ENCODE results near the gene PTTG1. TPM values are rescaled to one million over a fixed set of nuclear protein-coding genes. Genes with fewer than 3 reads are reported as not detected.

The PTTG1 gene
- total RNA-seq, 1 experiment from 2014 or later, result 239 TPM

DNA sequence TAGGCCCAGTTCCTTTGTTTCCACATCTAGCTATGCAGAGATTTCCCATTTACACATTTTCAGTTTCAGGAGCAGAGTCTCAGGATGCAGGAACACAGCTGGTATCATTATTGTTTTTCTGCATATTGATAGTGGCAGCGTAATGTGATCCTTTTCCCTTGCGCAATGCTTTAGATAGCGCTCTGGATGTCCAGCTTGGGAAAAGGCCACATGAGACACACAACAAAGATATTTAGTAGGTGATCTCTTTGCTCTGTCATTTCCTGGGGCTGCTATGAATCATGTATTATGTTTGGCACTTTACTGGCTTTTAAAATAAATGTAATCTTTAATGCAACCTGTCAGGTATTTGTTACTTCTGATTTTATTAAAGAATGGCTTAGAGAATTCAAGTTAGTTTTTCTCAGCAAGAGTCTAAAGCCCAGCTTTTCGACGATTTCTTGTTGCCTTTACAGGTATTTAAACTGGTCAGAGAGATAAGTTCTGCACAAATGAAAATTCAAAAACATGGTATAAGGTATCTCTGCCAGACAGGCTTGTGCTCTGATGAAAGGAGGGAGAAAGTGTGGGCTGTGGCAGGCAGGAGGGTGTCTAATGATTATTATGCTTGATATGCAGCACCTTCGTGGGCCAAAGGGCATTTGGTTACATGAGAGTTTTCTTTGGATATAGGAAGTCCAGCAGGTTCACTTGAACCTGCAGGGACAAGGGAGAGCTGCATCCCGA lies 42.2 kb downstream of the PTTG1 start:
- peaks cover 27% of the 10 kb centered on the region for H3K4me1 Mint-ChIP-seq
- H3K27ac Mint-ChIP-seq, result no peak overlapping the region; the same call in 1 of the 2 replicates

DNA sequence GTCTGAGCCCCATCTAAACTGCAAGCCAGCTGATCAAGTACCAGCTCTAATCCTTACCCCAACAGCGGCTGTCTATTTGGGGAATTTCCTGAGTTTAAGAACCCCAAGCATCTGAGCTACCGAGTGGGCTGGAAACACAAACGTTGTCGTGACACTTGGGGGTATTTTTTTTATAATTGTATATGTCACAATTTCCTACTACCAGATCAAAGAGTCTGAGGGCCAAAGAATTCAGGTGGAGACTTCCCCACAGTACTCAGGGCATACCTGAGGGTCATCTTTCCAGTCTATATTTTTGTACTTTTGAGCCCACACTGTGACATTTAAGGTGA lies 42.8 kb downstream of the PTTG1 start:
- DNase-seq (ENCODE audit: low spot score) (no peak), ATAC-seq (no peak)
- Mint-ChIP-seq H3K9me3 (peaks cover 15% of the 10 kb centered on the region), H3K36me3 (peaks cover 4% of the 10 kb centered on the region; the same call in 1 of the 2 replicates), H3K27me3 (ENCODE audit: low read depth) (no peaks in the 10 kb centered on the region; the same call in 1 of the 2 replicates), H3K27ac (no peak overlapping the region), H3K4me3 (no peak overlapping the region), H3K4me1 (peaks cover 27% of the 10 kb centered on the region)
- TF ChIP-seq PRRX2 (CRISPR knock-in tag; IDR thresholded peaks at IDR 0.05) (no peak), ZNF423 (CRISPR knock-in tag; IDR thresholded peaks at IDR 0.05) (no peak), NR2C2 (CRISPR knock-in tag; IDR thresholded peaks at IDR 0.05) (no peak), SP1 (CRISPR knock-in tag; conservative IDR thresholded peaks at IDR 0.05) (no peak), MYBL2 (CRISPR knock-in tag; IDR thresholded peaks at IDR 0.05) (no peak), ATF1 (CRISPR knock-in tag; IDR thresholded peaks at IDR 0.05) (no peak), CREM (CRISPR knock-in tag; IDR thresholded peaks at IDR 0.05) (no peak), ELF4 (CRISPR knock-in tag; IDR thresholded peaks at IDR 0.05; ENCODE audit: low read depth) (no peak), TP53 (CRISPR knock-in tag; IDR thresholded peaks at IDR 0.05) (no peak), RORB (CRISPR knock-in tag; IDR thresholded peaks at IDR 0.05) (no peak)
- TF ChIP-seq, protein P1, sequence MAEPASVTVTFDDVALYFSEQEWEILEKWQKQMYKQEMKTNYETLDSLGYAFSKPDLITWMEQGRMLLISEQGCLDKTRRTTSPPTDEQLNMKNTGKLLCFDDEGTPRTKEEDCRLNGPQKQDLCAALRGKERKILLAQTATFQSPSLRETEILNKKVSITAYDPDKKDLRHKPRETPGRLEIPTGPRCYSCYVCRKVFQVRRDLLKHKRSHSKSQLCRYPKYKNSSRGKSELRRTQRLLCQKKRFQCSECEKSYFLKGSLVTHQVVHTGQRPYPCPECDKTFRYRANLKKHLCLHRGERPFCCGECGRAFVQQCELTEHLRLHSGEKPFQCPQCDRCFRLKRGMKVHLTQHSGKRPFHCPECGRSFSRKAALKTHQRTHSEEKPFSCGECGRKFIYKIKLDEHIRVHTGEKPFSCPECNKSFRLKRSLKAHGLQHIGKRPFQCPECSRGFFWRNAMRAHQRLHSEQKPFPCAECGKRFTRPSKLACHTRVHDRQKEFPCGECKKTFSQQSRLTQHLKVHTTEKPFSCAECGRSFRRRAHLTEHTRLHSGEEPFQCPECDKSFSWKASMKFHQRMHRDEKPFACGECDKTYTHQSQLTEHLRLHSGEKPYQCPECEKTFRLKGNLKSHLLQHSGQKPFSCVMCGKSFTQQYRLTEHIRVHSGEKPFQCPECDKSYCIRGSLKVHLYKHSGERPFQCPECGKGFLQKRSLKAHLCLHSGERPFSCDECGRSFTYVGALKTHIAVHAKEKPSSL (CRISPR knock-in tag; conservative IDR thresholded peaks at IDR 0.05), result no peak
- TF ChIP-seq, protein P2, sequence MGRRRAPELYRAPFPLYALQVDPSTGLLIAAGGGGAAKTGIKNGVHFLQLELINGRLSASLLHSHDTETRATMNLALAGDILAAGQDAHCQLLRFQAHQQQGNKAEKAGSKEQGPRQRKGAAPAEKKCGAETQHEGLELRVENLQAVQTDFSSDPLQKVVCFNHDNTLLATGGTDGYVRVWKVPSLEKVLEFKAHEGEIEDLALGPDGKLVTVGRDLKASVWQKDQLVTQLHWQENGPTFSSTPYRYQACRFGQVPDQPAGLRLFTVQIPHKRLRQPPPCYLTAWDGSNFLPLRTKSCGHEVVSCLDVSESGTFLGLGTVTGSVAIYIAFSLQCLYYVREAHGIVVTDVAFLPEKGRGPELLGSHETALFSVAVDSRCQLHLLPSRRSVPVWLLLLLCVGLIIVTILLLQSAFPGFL (CRISPR knock-in tag; IDR thresholded peaks at IDR 0.05; ENCODE audit: borderline replicate concordance), result no peak
- TF ChIP-seq, protein P3, sequence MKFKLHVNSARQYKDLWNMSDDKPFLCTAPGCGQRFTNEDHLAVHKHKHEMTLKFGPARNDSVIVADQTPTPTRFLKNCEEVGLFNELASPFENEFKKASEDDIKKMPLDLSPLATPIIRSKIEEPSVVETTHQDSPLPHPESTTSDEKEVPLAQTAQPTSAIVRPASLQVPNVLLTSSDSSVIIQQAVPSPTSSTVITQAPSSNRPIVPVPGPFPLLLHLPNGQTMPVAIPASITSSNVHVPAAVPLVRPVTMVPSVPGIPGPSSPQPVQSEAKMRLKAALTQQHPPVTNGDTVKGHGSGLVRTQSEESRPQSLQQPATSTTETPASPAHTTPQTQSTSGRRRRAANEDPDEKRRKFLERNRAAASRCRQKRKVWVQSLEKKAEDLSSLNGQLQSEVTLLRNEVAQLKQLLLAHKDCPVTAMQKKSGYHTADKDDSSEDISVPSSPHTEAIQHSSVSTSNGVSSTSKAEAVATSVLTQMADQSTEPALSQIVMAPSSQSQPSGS (CRISPR knock-in tag; IDR thresholded peaks at IDR 0.05; ENCODE audit: borderline replicate concordance, low read depth), result no peak
- TF ChIP-seq, protein P4, sequence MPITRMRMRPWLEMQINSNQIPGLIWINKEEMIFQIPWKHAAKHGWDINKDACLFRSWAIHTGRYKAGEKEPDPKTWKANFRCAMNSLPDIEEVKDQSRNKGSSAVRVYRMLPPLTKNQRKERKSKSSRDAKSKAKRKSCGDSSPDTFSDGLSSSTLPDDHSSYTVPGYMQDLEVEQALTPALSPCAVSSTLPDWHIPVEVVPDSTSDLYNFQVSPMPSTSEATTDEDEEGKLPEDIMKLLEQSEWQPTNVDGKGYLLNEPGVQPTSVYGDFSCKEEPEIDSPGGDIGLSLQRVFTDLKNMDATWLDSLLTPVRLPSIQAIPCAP (CRISPR knock-in tag; IDR thresholded peaks at IDR 0.05), result no peak
- TF ChIP-seq, protein P5, sequence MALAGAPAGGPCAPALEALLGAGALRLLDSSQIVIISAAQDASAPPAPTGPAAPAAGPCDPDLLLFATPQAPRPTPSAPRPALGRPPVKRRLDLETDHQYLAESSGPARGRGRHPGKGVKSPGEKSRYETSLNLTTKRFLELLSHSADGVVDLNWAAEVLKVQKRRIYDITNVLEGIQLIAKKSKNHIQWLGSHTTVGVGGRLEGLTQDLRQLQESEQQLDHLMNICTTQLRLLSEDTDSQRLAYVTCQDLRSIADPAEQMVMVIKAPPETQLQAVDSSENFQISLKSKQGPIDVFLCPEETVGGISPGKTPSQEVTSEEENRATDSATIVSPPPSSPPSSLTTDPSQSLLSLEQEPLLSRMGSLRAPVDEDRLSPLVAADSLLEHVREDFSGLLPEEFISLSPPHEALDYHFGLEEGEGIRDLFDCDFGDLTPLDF (CRISPR knock-in tag; IDR thresholded peaks at IDR 0.05), result no peak
- TF ChIP-seq, protein P6, sequence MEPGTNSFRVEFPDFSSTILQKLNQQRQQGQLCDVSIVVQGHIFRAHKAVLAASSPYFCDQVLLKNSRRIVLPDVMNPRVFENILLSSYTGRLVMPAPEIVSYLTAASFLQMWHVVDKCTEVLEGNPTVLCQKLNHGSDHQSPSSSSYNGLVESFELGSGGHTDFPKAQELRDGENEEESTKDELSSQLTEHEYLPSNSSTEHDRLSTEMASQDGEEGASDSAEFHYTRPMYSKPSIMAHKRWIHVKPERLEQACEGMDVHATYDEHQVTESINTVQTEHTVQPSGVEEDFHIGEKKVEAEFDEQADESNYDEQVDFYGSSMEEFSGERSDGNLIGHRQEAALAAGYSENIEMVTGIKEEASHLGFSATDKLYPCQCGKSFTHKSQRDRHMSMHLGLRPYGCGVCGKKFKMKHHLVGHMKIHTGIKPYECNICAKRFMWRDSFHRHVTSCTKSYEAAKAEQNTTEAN (CRISPR knock-in tag; IDR thresholded peaks at IDR 0.05), result no peak
- TF ChIP-seq, protein P7, sequence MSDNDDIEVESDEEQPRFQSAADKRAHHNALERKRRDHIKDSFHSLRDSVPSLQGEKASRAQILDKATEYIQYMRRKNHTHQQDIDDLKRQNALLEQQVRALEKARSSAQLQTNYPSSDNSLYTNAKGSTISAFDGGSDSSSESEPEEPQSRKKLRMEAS (CRISPR knock-in tag; IDR thresholded peaks at IDR 0.05), result no peak
- POLR2A ChIA-PET, result no interaction called here
- CTCF ChIA-PET, result interaction anchor here (0.9 to 1.8 kb wide), 2 partner anchors 25 to 26 kb away, joined by 3 to 10 read pairs; no protein-coding TSS in a partner anchor

More for the DNA sequence above, 42.2 kb downstream of the PTTG1 start:
- peaks cover 4% of the 10 kb centered on the region; the same call in 1 of the 2 replicates for H3K36me3 Mint-ChIP-seq
- DNase-seq (ENCODE audit: low spot score), result no peak
- ChIA-PET POLR2A (interaction anchor here (0.7 kb wide), 1 partner anchor 11 kb away, joined by 4 read pairs; no protein-coding TSS in a partner anchor), CTCF (interaction anchor here (0.9 to 1.8 kb wide), 2 partner anchors 24 to 26 kb away, joined by 3 to 10 read pairs; no protein-coding TSS in a partner anchor)
- peaks cover 20% of the 10 kb centered on the region for H3K9me3 Mint-ChIP-seq
- H3K4me3 Mint-ChIP-seq, result no peak overlapping the region
- H3K27me3 Mint-ChIP-seq (ENCODE audit: low read depth), result no peaks in the 10 kb centered on the region; the same call in 1 of the 2 replicates
- no peak for TF ChIP-seq MYBL2 (CRISPR knock-in tag; IDR thresholded peaks at IDR 0.05)
- TF ChIP-seq GABPB1 (CRISPR knock-in tag; IDR thresholded peaks at IDR 0.05), result peak; percentile 63; the same call in 1 of the 2 replicates
- ATAC-seq, result no peak

All from WTC11 (cell line).